ENCODE results near the gene TMEM233. TPM values are rescaled to one million over a fixed set of nuclear protein-coding genes. Genes with fewer than 3 reads are reported as not detected.

The TMEM233 gene
- total RNA-seq, 4 donors from 2014 or later = 0.12 to 0.38 (median 0.19) TPM; not detected in 1

- ATAC-seq (ENCODE audit: low FRiP score) = no peak
- DNase-seq (ENCODE audit: low spot score) = no peak
- no peak for TF ChIP-seq CTCF (IDR thresholded peaks at IDR 0.05)
These were observed 90.2 kb downstream of the TMEM233 start for GRCh38 chr12:119683816-119684215.

GRCh38 chr12:119684711-119685369 lies 91.3 kb downstream of the TMEM233 start:
- no peak for ATAC-seq (ENCODE audit: low FRiP score)
- DNase-seq (ENCODE audit: low spot score) = no peak
- TF ChIP-seq CTCF (IDR thresholded peaks at IDR 0.05) = no peak

- no peak for TF ChIP-seq CTCF (IDR thresholded peaks at IDR 0.05)
- ATAC-seq (ENCODE audit: low FRiP score) = no peak
- no peak for DNase-seq (ENCODE audit: low spot score)
These were observed 91.8 kb downstream of the TMEM233 start for GRCh38 chr12:119685375-119685774.

- no peak for ATAC-seq (ENCODE audit: low FRiP score)
- no peak for DNase-seq (ENCODE audit: low spot score)
- TF ChIP-seq CTCF (IDR thresholded peaks at IDR 0.05) = no peak
These were observed 92.8 kb downstream of the TMEM233 start for GRCh38 chr12:119686355-119686754.

- no peak for DNase-seq (ENCODE audit: low spot score)
- ATAC-seq (ENCODE audit: low FRiP score) = no peak
- TF ChIP-seq CTCF (IDR thresholded peaks at IDR 0.05) = no peak
These were observed 93.2 kb downstream of the TMEM233 start for GRCh38 chr12:119686776-119687175.

GRCh38 chr12:119687406-119687805 lies 93.8 kb downstream of the TMEM233 start:
- TF ChIP-seq CTCF (IDR thresholded peaks at IDR 0.05) = no peak
- DNase-seq (ENCODE audit: low spot score) = no peak
- no peak for ATAC-seq (ENCODE audit: low FRiP score)

GRCh38 chr12:119687879-119688278 lies 94.3 kb downstream of the TMEM233 start:
- ATAC-seq (ENCODE audit: low FRiP score) (no peak), DNase-seq (ENCODE audit: low spot score) (no peak)
- TF ChIP-seq CTCF (IDR thresholded peaks at IDR 0.05) = no peak
